ENCODE data around the gene TRAPPC12.
"Not testable (repeated sequence)": the region's sequence is repeated elsewhere in the genome, so short reads cannot be mapped to it uniquely, and the experiment has no call there.

The TRAPPC12 gene

GRCh38 chr2:3483986-3484960, 104.8 kb downstream of the TRAPPC12 start:
- Mint-ChIP-seq H3K36me3 (no peaks in the 10 kb centered on the region), H3K9me3 (no peaks in the 10 kb centered on the region), H3K4me3 (no peak overlapping the region), H3K27ac (no peak overlapping the region), H3K4me1 (peaks cover 5% of the 10 kb centered on the region), H3K27me3 (no peaks in the 10 kb centered on the region)

- H3K4me1 Mint-ChIP-seq: peaks cover 7% of the 10 kb centered on the region
- peak overlapping the region; percentile 46 for H3K27ac Mint-ChIP-seq
These were observed 105.7 kb downstream of the TRAPPC12 start for GRCh38 chr2:3485166-3485565.

GRCh38 chr2:3486047-3487027, 106.8 kb downstream of the TRAPPC12 start:
- Mint-ChIP-seq H3K36me3 (no peaks in the 10 kb centered on the region), H3K27me3 (no peaks in the 10 kb centered on the region), H3K9me3 (no peaks in the 10 kb centered on the region), H3K4me1 (peaks cover 3% of the 10 kb centered on the region), H3K4me3 (no peak overlapping the region), H3K27ac (no peak overlapping the region)

More at GRCh38 chr2:3485166-3485565, 105.7 kb downstream of the TRAPPC12 start:
- no peak overlapping the region for H3K4me3 Mint-ChIP-seq
- H3K27me3 Mint-ChIP-seq: no peaks in the 10 kb centered on the region
- H3K9me3 Mint-ChIP-seq: no peaks in the 10 kb centered on the region
- H3K36me3 Mint-ChIP-seq: no peaks in the 10 kb centered on the region

- H3K4me3 Mint-ChIP-seq: no peak overlapping the region
- no peak overlapping the region for H3K27ac Mint-ChIP-seq
- no peaks in the 10 kb centered on the region for H3K27me3 Mint-ChIP-seq
- no peaks in the 10 kb centered on the region for H3K9me3 Mint-ChIP-seq
- peaks cover 3% of the 10 kb centered on the region for H3K4me1 Mint-ChIP-seq
- no peaks in the 10 kb centered on the region for H3K36me3 Mint-ChIP-seq
These were observed 107.5 kb downstream of the TRAPPC12 start for GRCh38 chr2:3487028-3487425.

- no peaks in the 10 kb centered on the region for H3K36me3 Mint-ChIP-seq
- no peak overlapping the region for H3K4me3 Mint-ChIP-seq
- no peak overlapping the region for H3K27ac Mint-ChIP-seq
- no peaks in the 10 kb centered on the region for H3K27me3 Mint-ChIP-seq
- H3K9me3 Mint-ChIP-seq: no peaks in the 10 kb centered on the region
- H3K4me1 Mint-ChIP-seq: peaks cover 3% of the 10 kb centered on the region
These were observed 107.9 kb downstream of the TRAPPC12 start for GRCh38 chr2:3487432-3487831.

- no peaks in the 10 kb centered on the region for H3K27me3 Mint-ChIP-seq
- no peaks in the 10 kb centered on the region for H3K9me3 Mint-ChIP-seq
- no peak overlapping the region for H3K27ac Mint-ChIP-seq
- H3K36me3 Mint-ChIP-seq: no peaks in the 10 kb centered on the region
- H3K4me3 Mint-ChIP-seq: no peak overlapping the region
- peaks cover 3% of the 10 kb centered on the region for H3K4me1 Mint-ChIP-seq
These were observed 108.6 kb downstream of the TRAPPC12 start for GRCh38 chr2:3488061-3488531.

GRCh38 chr2:3488855-3489763, 109.6 kb downstream of the TRAPPC12 start:
- no peaks in the 10 kb centered on the region for H3K27me3 Mint-ChIP-seq
- no peaks in the 10 kb centered on the region for H3K36me3 Mint-ChIP-seq
- H3K27ac Mint-ChIP-seq: no peak overlapping the region
- H3K4me1 Mint-ChIP-seq: peaks cover 3% of the 10 kb centered on the region
- no peaks in the 10 kb centered on the region for H3K9me3 Mint-ChIP-seq
- no peak overlapping the region for H3K4me3 Mint-ChIP-seq

- Mint-ChIP-seq H3K4me1 (peaks cover 3% of the 10 kb centered on the region), H3K36me3 (no peaks in the 10 kb centered on the region), H3K27me3 (no peaks in the 10 kb centered on the region), H3K27ac (no peak overlapping the region), H3K9me3 (no peaks in the 10 kb centered on the region), H3K4me3 (no peak overlapping the region)
These were observed 110.2 kb downstream of the TRAPPC12 start for GRCh38 chr2:3489764-3490115.

GRCh38 chr2:3490191-3491170, 111.0 kb downstream of the TRAPPC12 start:
- Mint-ChIP-seq H3K36me3 (peaks cover 2% of the 10 kb centered on the region), H3K27me3 (no peaks in the 10 kb centered on the region), H3K4me3 (no peak overlapping the region), H3K9me3 (no peaks in the 10 kb centered on the region), H3K4me1 (peaks cover 3% of the 10 kb centered on the region), H3K27ac (peak overlapping the region; percentile 36)

- Mint-ChIP-seq H3K27ac (no peak overlapping the region), H3K4me1 (peaks cover 3% of the 10 kb centered on the region), H3K9me3 (no peaks in the 10 kb centered on the region), H3K27me3 (no peaks in the 10 kb centered on the region), H3K36me3 (peaks cover 7% of the 10 kb centered on the region), H3K4me3 (no peak overlapping the region)
These were observed 111.8 kb downstream of the TRAPPC12 start for GRCh38 chr2:3491306-3491705.

GRCh38 chr2:3491716-3492474, 112.4 kb downstream of the TRAPPC12 start:
- Mint-ChIP-seq H3K27me3 (no peaks in the 10 kb centered on the region), H3K36me3 (peaks cover 7% of the 10 kb centered on the region), H3K9me3 (no peaks in the 10 kb centered on the region), H3K27ac (no peak overlapping the region), H3K4me1 (peaks cover 3% of the 10 kb centered on the region), H3K4me3 (no peak overlapping the region)

GRCh38 chr2:3492475-3492787, 112.9 kb downstream of the TRAPPC12 start:
- H3K27me3 Mint-ChIP-seq: not testable (repeated sequence)

GRCh38 chr2:3492951-3493614, 113.6 kb downstream of the TRAPPC12 start:
- Mint-ChIP-seq H3K9me3 (no peaks in the 10 kb centered on the region), H3K4me3 (no peak overlapping the region), H3K27ac (no peak overlapping the region), H3K27me3 (no peaks in the 10 kb centered on the region), H3K4me1 (peaks cover 3% of the 10 kb centered on the region), H3K36me3 (peaks cover 8% of the 10 kb centered on the region)

More at GRCh38 chr2:3492475-3492787, 112.9 kb downstream of the TRAPPC12 start:
- not testable (repeated sequence) for H3K36me3 Mint-ChIP-seq, H3K27ac Mint-ChIP-seq, H3K9me3 Mint-ChIP-seq, H3K4me1 Mint-ChIP-seq, H3K4me3 Mint-ChIP-seq
